ENCODE data around the gene CNOT1.

DNA sequence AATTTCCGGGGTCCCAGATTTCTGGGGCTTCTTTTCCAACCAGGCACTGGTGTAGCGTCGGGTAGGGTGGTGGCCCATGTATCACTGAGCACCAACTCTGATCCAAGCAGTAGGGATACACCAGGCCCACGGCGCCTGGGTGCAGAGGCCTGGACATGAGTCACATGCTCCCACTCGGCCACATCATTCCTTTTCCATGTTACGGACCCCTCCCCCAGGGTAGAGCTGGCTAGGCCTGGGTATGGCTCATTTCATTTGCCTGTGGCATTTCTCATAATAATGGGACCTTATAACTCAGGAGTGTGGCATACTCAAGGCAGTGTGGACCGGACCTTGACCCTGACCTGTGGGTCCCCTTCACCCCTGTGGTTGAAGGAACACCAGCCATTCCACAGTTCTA, 147.7 kb downstream of the CNOT1 start:
- TF ChIP-seq, protein P1, sequence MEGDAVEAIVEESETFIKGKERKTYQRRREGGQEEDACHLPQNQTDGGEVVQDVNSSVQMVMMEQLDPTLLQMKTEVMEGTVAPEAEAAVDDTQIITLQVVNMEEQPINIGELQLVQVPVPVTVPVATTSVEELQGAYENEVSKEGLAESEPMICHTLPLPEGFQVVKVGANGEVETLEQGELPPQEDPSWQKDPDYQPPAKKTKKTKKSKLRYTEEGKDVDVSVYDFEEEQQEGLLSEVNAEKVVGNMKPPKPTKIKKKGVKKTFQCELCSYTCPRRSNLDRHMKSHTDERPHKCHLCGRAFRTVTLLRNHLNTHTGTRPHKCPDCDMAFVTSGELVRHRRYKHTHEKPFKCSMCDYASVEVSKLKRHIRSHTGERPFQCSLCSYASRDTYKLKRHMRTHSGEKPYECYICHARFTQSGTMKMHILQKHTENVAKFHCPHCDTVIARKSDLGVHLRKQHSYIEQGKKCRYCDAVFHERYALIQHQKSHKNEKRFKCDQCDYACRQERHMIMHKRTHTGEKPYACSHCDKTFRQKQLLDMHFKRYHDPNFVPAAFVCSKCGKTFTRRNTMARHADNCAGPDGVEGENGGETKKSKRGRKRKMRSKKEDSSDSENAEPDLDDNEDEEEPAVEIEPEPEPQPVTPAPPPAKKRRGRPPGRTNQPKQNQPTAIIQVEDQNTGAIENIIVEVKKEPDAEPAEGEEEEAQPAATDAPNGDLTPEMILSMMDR (optimal IDR thresholded peaks at IDR 0.05 in 1 of 3, IDR thresholded peaks at IDR 0.05 in 1 of 3, conservative IDR thresholded peaks at IDR 0.05 in 1 of 3; ENCODE audit: extremely low read depth in 1 of 3, insufficient read depth in 2 of 3, low read length in 3 of 3), result no peak
- no peak for TF ChIP-seq EZH2 (IDR thresholded peaks at IDR 0.05; ENCODE audit: low read length)

Measured in keratinocyte (primary cell).